HL-60 (cell line): ENCODE data around the gene CTIF.

Source experiments
- DNase-seq, 2 experiments: peaks; one replicate each; pipeline ENCODE4 v3.0.0-alpha.2; 2010 to 2020; ENCODE audit warnings: low read depth in 1 of 2, low spot score in 1 of 2
- H3K27ac ChIP-seq: fragments of 250-450 bp; sonication (Bioruptor Pico); replicated peaks from 2 replicates; pipeline ENCODE4 v1.5.1; 2020; ENCODE audit warnings: mild to moderate bottlenecking, moderate library complexity
- H3K27me3 ChIP-seq: fragments of 250-450 bp; sonication (Bioruptor Pico); 2 replicates; pipeline ENCODE4 v1.5.1; 2021; ENCODE audit warnings: mild to moderate bottlenecking, moderate library complexity; ENCODE audit not compliant: insufficient read depth, poor library complexity, severe bottlenecking
- H3K4me3 ChIP-seq: replicated peaks from 2 replicates; pipeline ENCODE4 v1.5.1; 2011; ENCODE audit warnings: mild to moderate bottlenecking, control low read depth, low read length; ENCODE audit not compliant: insufficient read depth
- GABPA ChIP-seq: IDR thresholded peaks from 2 replicates; pipeline ENCODE4 v1.6.1; 2012; ENCODE audit warnings: low read depth
- POLR2AphosphoS5 ChIP-seq: IDR thresholded peaks from 2 replicates; pipeline ENCODE4 v1.6.1; 2012; ENCODE audit warnings: low read depth
- SPI1 ChIP-seq: IDR thresholded peaks from 2 replicates; pipeline ENCODE4 v1.6.1; 2012; ENCODE audit warnings: low read depth, mild to moderate bottlenecking, borderline replicate concordance
- TF ChIP-seq, protein P1 (sequence below): IDR thresholded peaks from 2 replicates; pipeline ENCODE4 v1.6.1; 2012; ENCODE audit warnings: low read depth; ENCODE audit not compliant: insufficient replicate concordance
- TF ChIP-seq, protein P2 (sequence below): IDR thresholded peaks from one replicate; pipeline ENCODE4 v1.5.1; 2011; ENCODE audit warnings: low read length, control low read depth, inconsistent platforms; ENCODE audit not compliant: insufficient read depth

Gene CTIF

DNA sequence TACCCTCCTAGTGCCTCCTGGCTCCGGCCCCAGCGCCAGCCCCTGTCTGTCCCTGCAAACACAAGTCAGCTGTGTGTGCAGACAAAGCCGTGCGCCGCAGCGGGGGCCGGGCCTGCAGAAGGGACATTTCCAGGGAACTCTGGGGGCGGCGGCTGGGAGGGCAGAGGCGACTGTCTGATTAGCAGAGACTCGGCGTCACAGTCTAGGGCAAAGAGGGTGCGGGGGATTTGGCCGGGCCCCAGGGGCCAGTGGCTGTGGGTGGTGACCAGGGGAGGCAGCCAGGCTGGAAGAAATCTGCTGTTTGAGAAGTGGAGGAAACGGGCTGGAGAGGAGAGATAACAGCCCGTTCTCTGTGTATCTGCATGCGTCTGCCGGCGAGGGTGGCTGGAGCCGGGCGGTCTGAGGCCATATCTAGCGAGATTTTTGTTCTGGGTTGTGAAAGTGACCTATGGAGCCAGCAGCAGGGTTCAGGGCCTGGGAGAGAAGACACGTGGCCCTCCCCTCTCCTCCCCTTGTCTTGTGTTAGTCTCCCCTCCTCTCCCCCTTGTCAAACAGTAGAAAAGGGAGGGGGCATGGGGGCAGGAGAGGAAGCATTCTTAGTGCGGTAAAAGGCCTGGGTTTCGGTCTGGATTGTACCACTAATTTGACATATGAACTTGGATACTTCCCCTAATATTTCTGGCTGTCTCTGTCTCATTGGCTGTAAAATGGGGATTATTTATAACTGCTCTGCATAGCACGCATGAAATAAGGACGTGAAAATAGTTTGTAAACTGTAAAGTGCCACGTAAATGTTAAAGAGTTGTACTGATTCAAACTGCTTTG lies 242.5 kb downstream of the CTIF start:
- peak in 1 of 2 experiments; percentile 42 for DNase-seq
- H3K27me3 ChIP-seq: no peaks in the 10 kb centered on the region
- no peak overlapping the region for H3K27ac ChIP-seq
- no peak for TF ChIP-seq SPI1
- TF ChIP-seq, protein P1, sequence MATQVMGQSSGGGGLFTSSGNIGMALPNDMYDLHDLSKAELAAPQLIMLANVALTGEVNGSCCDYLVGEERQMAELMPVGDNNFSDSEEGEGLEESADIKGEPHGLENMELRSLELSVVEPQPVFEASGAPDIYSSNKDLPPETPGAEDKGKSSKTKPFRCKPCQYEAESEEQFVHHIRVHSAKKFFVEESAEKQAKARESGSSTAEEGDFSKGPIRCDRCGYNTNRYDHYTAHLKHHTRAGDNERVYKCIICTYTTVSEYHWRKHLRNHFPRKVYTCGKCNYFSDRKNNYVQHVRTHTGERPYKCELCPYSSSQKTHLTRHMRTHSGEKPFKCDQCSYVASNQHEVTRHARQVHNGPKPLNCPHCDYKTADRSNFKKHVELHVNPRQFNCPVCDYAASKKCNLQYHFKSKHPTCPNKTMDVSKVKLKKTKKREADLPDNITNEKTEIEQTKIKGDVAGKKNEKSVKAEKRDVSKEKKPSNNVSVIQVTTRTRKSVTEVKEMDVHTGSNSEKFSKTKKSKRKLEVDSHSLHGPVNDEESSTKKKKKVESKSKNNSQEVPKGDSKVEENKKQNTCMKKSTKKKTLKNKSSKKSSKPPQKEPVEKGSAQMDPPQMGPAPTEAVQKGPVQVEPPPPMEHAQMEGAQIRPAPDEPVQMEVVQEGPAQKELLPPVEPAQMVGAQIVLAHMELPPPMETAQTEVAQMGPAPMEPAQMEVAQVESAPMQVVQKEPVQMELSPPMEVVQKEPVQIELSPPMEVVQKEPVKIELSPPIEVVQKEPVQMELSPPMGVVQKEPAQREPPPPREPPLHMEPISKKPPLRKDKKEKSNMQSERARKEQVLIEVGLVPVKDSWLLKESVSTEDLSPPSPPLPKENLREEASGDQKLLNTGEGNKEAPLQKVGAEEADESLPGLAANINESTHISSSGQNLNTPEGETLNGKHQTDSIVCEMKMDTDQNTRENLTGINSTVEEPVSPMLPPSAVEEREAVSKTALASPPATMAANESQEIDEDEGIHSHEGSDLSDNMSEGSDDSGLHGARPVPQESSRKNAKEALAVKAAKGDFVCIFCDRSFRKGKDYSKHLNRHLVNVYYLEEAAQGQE: no peak
- TF ChIP-seq POLR2AphosphoS5: no peak
- TF ChIP-seq, protein P2, sequence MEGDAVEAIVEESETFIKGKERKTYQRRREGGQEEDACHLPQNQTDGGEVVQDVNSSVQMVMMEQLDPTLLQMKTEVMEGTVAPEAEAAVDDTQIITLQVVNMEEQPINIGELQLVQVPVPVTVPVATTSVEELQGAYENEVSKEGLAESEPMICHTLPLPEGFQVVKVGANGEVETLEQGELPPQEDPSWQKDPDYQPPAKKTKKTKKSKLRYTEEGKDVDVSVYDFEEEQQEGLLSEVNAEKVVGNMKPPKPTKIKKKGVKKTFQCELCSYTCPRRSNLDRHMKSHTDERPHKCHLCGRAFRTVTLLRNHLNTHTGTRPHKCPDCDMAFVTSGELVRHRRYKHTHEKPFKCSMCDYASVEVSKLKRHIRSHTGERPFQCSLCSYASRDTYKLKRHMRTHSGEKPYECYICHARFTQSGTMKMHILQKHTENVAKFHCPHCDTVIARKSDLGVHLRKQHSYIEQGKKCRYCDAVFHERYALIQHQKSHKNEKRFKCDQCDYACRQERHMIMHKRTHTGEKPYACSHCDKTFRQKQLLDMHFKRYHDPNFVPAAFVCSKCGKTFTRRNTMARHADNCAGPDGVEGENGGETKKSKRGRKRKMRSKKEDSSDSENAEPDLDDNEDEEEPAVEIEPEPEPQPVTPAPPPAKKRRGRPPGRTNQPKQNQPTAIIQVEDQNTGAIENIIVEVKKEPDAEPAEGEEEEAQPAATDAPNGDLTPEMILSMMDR: no peak
- TF ChIP-seq GABPA: no peak
- H3K4me3 ChIP-seq: no peak overlapping the region

DNA sequence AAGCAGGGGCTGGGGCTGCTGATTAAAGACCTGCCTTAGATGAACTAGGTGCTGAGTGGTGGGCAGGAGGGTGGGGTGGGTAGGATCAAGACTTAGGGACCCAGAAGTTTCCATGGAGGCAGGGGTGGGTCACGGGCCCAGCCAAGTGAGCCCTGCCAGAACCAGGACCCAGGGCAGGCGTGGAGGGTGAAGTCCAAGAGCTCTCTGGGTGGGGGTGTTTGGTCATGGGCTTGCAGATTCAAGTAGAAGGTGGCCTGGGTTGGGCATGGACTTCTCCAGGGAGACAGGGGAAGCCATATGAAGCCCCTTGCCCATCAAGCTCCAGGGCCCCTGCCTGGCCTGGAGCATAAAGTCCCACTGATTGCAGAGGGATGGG lies 243.1 kb downstream of the CTIF start:
- no peak for TF ChIP-seq GABPA
- TF ChIP-seq, protein P1: no peak
- TF ChIP-seq, protein P2: no peak
- TF ChIP-seq POLR2AphosphoS5: no peak
- no peak for TF ChIP-seq SPI1
- no peak for DNase-seq
- Histone ChIP-seq H3K27ac (no peak overlapping the region), H3K27me3 (no peaks in the 10 kb centered on the region), H3K4me3 (no peak overlapping the region)

DNA sequence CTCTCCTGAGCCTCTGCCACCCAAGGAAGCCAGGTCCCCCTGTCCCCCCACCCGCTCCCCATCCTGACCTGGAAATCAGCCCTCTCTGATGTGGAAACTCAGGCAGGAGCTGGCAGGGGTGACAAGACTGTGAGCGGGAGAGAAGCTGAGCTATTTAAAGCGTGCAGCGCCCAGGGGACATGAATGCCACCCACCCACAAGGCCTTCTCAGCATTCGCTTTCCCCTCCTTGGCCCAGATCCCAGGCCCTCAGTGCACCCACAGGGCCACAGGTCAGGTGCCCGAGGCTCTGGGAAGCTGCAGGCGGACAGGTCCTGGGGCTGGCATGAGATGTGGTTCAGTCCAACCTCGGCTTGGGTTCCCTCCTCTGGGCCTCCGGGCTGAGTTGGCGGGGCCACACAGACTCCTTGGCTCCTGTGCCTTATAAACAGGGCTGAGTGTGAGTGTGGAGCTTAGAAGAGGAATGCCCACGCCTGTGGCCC lies 243.6 kb downstream of the CTIF start:
- Histone ChIP-seq H3K27me3 (no peaks in the 10 kb centered on the region), H3K27ac (no peak overlapping the region), H3K4me3 (no peak overlapping the region)
- no peak for TF ChIP-seq SPI1
- TF ChIP-seq GABPA: no peak
- TF ChIP-seq, protein P1: no peak
- TF ChIP-seq, protein P2: no peak
- no peak for TF ChIP-seq POLR2AphosphoS5
- no peak for DNase-seq
